Measurements from ENCODE around the gene LPCAT4.

Gene LPCAT4

DNA sequence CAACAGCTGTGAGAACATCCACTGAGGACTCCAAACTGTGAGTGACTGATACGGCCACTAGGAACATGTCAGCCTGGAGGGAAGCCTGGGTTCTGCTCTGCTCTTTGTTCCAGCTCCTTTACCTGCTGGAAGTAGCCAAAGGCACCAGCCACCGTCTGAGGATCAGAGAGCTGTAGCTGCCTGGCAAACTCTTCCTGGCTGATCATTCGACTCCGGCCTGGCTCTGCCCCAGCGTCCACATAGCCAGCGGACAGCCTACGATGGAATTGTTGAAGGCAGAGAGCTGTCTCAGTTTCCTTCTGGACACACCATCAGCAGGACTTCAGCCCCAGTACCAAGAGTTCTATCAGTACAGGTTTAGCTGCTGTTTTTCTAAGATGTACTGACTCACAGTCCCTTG is 5.7 kb downstream of the LPCAT4 start:
- no peaks in the 10 kb centered on the region for H3K4me1 ChIP-seq
- peaks cover 16% of the 10 kb centered on the region for H3K36me3 ChIP-seq
- no peak overlapping the region for H3K4me3 ChIP-seq (ENCODE audit: low read depth, low read length)
- TF ChIP-seq, protein P1, sequence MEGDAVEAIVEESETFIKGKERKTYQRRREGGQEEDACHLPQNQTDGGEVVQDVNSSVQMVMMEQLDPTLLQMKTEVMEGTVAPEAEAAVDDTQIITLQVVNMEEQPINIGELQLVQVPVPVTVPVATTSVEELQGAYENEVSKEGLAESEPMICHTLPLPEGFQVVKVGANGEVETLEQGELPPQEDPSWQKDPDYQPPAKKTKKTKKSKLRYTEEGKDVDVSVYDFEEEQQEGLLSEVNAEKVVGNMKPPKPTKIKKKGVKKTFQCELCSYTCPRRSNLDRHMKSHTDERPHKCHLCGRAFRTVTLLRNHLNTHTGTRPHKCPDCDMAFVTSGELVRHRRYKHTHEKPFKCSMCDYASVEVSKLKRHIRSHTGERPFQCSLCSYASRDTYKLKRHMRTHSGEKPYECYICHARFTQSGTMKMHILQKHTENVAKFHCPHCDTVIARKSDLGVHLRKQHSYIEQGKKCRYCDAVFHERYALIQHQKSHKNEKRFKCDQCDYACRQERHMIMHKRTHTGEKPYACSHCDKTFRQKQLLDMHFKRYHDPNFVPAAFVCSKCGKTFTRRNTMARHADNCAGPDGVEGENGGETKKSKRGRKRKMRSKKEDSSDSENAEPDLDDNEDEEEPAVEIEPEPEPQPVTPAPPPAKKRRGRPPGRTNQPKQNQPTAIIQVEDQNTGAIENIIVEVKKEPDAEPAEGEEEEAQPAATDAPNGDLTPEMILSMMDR (IDR thresholded peaks at IDR 0.05; ENCODE audit: low read depth, low read length): no peak
- DNase-seq: no peak
- H3K27me3 ChIP-seq: no peaks in the 10 kb centered on the region
- H3K9me3 ChIP-seq: no peaks in the 10 kb centered on the region

- H3K4me3 ChIP-seq (ENCODE audit: low read depth, low read length): no peak overlapping the region
- TF ChIP-seq, protein P1 (IDR thresholded peaks at IDR 0.05; ENCODE audit: low read depth, low read length): no peak
- no peak for DNase-seq
- no peaks in the 10 kb centered on the region for H3K9me3 ChIP-seq
- H3K27me3 ChIP-seq: no peaks in the 10 kb centered on the region
- H3K4me1 ChIP-seq: no peaks in the 10 kb centered on the region
- peaks cover 16% of the 10 kb centered on the region for H3K36me3 ChIP-seq
These were observed 6.7 kb downstream of the LPCAT4 start for GRCh38 chr15:34360298-34360697.

- H3K27me3 ChIP-seq: no peaks in the 10 kb centered on the region
- no peaks in the 10 kb centered on the region for H3K4me1 ChIP-seq
- H3K4me3 ChIP-seq (ENCODE audit: low read depth, low read length): no peak overlapping the region
- peaks cover 16% of the 10 kb centered on the region for H3K36me3 ChIP-seq
- TF ChIP-seq, protein P1 (IDR thresholded peaks at IDR 0.05; ENCODE audit: low read depth, low read length): no peak
- H3K9me3 ChIP-seq: no peaks in the 10 kb centered on the region
- no peak for DNase-seq
These were observed 7.6 kb downstream of the LPCAT4 start for GRCh38 chr15:34359416-34359815.

GRCh38 chr15:34358948-34359347 is 8.0 kb downstream of the LPCAT4 start:
- Histone ChIP-seq H3K36me3 (peaks cover 16% of the 10 kb centered on the region), H3K4me3 (ENCODE audit: low read depth, low read length) (no peak overlapping the region), H3K9me3 (no peaks in the 10 kb centered on the region), H3K4me1 (no peaks in the 10 kb centered on the region), H3K27me3 (no peaks in the 10 kb centered on the region)
- no peak for DNase-seq
- TF ChIP-seq, protein P1 (IDR thresholded peaks at IDR 0.05; ENCODE audit: low read depth, low read length): no peak

GRCh38 chr15:34358367-34358766 is 8.6 kb downstream of the LPCAT4 start:
- TF ChIP-seq, protein P1 (IDR thresholded peaks at IDR 0.05; ENCODE audit: low read depth, low read length): peak; percentile 49
- H3K36me3 ChIP-seq: peaks cover 16% of the 10 kb centered on the region
- no peak for DNase-seq
- H3K9me3 ChIP-seq: no peaks in the 10 kb centered on the region
- H3K27me3 ChIP-seq: no peaks in the 10 kb centered on the region
- H3K4me3 ChIP-seq (ENCODE audit: low read depth, low read length): no peak overlapping the region
- no peaks in the 10 kb centered on the region for H3K4me1 ChIP-seq

GRCh38 chr15:34357653-34358052 is 9.3 kb downstream of the LPCAT4 start:
- no peaks in the 10 kb centered on the region for H3K4me1 ChIP-seq
- no peak for DNase-seq
- H3K36me3 ChIP-seq: peaks cover 16% of the 10 kb centered on the region
- TF ChIP-seq, protein P1 (IDR thresholded peaks at IDR 0.05; ENCODE audit: low read depth, low read length): no peak
- H3K4me3 ChIP-seq (ENCODE audit: low read depth, low read length): no peak overlapping the region
- H3K27me3 ChIP-seq: no peaks in the 10 kb centered on the region
- H3K9me3 ChIP-seq: no peaks in the 10 kb centered on the region

All from BE2C (cell line).